KOPT-K1 (cell line): ENCODE results near the gene RENBP.
A peak's percentile ranks its signal among the peaks of the same experiment; 100 is the strongest.

Source experiments
- H3K27ac ChIP-seq: fragments of 200-600 bp; sonication (generic); 2 replicates; pipeline ENCODE4 v1.5.1; 2016; ENCODE audit warnings: antibody characterized with exemption, mild to moderate bottlenecking, low read depth, low read length; ENCODE audit not compliant: poor library complexity, severe bottlenecking
- H3K36me3 ChIP-seq: fragments of 200-600 bp; sonication (generic); 2 replicates; pipeline ENCODE4 v1.5.1; 2017; ENCODE audit warnings: antibody characterized with exemption, mild to moderate bottlenecking, low read length, moderate library complexity; ENCODE audit not compliant: insufficient read depth
- H3K9me3 ChIP-seq: fragments of 200-600 bp; sonication (generic); 2 replicates; pipeline ENCODE4 v1.5.1; 2017; ENCODE audit warnings: antibody characterized with exemption, low read length, mild to moderate bottlenecking; ENCODE audit not compliant: insufficient read depth, poor library complexity, severe bottlenecking

The RENBP gene

GRCh38 chrX:153952373-153953026 lies 8.1 kb upstream of the RENBP start:
- H3K36me3 ChIP-seq = peaks cover 98% of the 10 kb centered on the region
- no peak overlapping the region for H3K27ac ChIP-seq
- H3K9me3 ChIP-seq = no peaks in the 10 kb centered on the region

GRCh38 chrX:153951683-153952372 lies 7.4 kb upstream of the RENBP start:
- H3K9me3 ChIP-seq = no peaks in the 10 kb centered on the region
- no peak overlapping the region for H3K27ac ChIP-seq
- peaks cover 96% of the 10 kb centered on the region for H3K36me3 ChIP-seq

GRCh38 chrX:153950127-153950526 lies 5.7 kb upstream of the RENBP start:
- Histone ChIP-seq H3K27ac (peak overlapping the region; percentile 61), H3K9me3 (no peaks in the 10 kb centered on the region), H3K36me3 (peaks cover 90% of the 10 kb centered on the region)

GRCh38 chrX:153948847-153949805 lies 4.7 kb upstream of the RENBP start:
- peak overlapping the region; percentile 61 for H3K27ac ChIP-seq
- no peaks in the 10 kb centered on the region for H3K9me3 ChIP-seq
- peaks cover 80% of the 10 kb centered on the region for H3K36me3 ChIP-seq

- Histone ChIP-seq H3K36me3 (peaks cover 69% of the 10 kb centered on the region), H3K9me3 (no peaks in the 10 kb centered on the region), H3K27ac (peak overlapping the region; percentile 61)
Measured at GRCh38 chrX:153948002-153948466, 3.6 kb upstream of the RENBP start.

GRCh38 chrX:153947009-153947769 lies 2.7 kb upstream of the RENBP start:
- peaks cover 61% of the 10 kb centered on the region for H3K36me3 ChIP-seq
- H3K27ac ChIP-seq = peak overlapping the region; percentile 61
- no peaks in the 10 kb centered on the region for H3K9me3 ChIP-seq

- peak overlapping the region; percentile 6 for H3K27ac ChIP-seq
- H3K36me3 ChIP-seq = peaks cover 52% of the 10 kb centered on the region
- H3K9me3 ChIP-seq = no peaks in the 10 kb centered on the region
Measured at GRCh38 chrX:153945956-153946943, 1.8 kb upstream of the RENBP start.

- no peaks in the 10 kb centered on the region for H3K9me3 ChIP-seq
- H3K27ac ChIP-seq = peak overlapping the region; percentile 69
- peaks cover 37% of the 10 kb centered on the region; the same call in 1 of the 2 replicates for H3K36me3 ChIP-seq
Measured at GRCh38 chrX:153944800-153945150, 332 bp upstream of the RENBP start.

- no peaks in the 10 kb centered on the region for H3K9me3 ChIP-seq
- H3K27ac ChIP-seq = peak overlapping the region; percentile 67
- peaks cover 9% of the 10 kb centered on the region; the same call in 1 of the 2 replicates for H3K36me3 ChIP-seq
Measured at GRCh38 chrX:153941336-153942252, 2.8 kb downstream of the RENBP start.

- peak overlapping the region; percentile 42 for H3K27ac ChIP-seq
- H3K9me3 ChIP-seq = no peaks in the 10 kb centered on the region
- H3K36me3 ChIP-seq = no peaks in the 10 kb centered on the region
Measured at GRCh38 chrX:153939573-153939972, 4.9 kb downstream of the RENBP start.

- H3K9me3 ChIP-seq = no peaks in the 10 kb centered on the region
- peak overlapping the region; percentile 69 for H3K27ac ChIP-seq
- peaks cover under 1% of the 10 kb centered on the region; the same call in 1 of the 2 replicates for H3K36me3 ChIP-seq
Measured at GRCh38 chrX:153938226-153938786, 6.1 kb downstream of the RENBP start.

GRCh38 chrX:153937056-153937455 lies 7.4 kb downstream of the RENBP start:
- H3K27ac ChIP-seq = no peak overlapping the region
- H3K36me3 ChIP-seq = peaks cover 13% of the 10 kb centered on the region
- H3K9me3 ChIP-seq = no peaks in the 10 kb centered on the region
